ENCODE data around the gene ID3. TPM values are rescaled to one million over a fixed set of nuclear protein-coding genes. Genes with fewer than 3 reads are reported as not detected.

ID3 gene
- total RNA-seq, 1 donor from 2014 or later = 47.4 TPM

GRCh38 chr1:23561076-23561812 is 1.9 kb upstream of the ID3 start:
- DNase-seq (ENCODE audit: low read depth) = no peak
- no peak for FAIRE-seq
- Histone ChIP-seq H3K4me3 (ENCODE audit: low read depth, low read length) (no peak overlapping the region), H3K36me3 (ENCODE audit: control insufficient read depth, insufficient read depth, low read length) (peaks cover 2% of the 10 kb centered on the region), H3K27me3 (ENCODE audit: control insufficient read depth, insufficient read depth, low read length) (no peaks in the 10 kb centered on the region)
- TF ChIP-seq CTCF (IDR thresholded peaks at IDR 0.05; ENCODE audit: insufficient read depth, low read length, severe bottlenecking) = no peak

GRCh38 chr1:23559985-23560741 is 862 bp upstream of the ID3 start:
- H3K36me3 ChIP-seq (ENCODE audit: control insufficient read depth, insufficient read depth, low read length) = peaks cover 2% of the 10 kb centered on the region
- no peaks in the 10 kb centered on the region for H3K27me3 ChIP-seq (ENCODE audit: control insufficient read depth, insufficient read depth, low read length)
- H3K4me3 ChIP-seq (ENCODE audit: low read depth, low read length) = peak overlapping the region; percentile 62
- no peak for TF ChIP-seq CTCF (IDR thresholded peaks at IDR 0.05; ENCODE audit: insufficient read depth, low read length, severe bottlenecking)
- DNase-seq (ENCODE audit: low read depth) (no peak), FAIRE-seq (no peak)

- Histone ChIP-seq H3K36me3 (ENCODE audit: control insufficient read depth, insufficient read depth, low read length) (peaks cover 2% of the 10 kb centered on the region), H3K4me3 (ENCODE audit: low read depth, low read length) (peak overlapping the region; percentile 62), H3K27me3 (ENCODE audit: control insufficient read depth, insufficient read depth, low read length) (no peaks in the 10 kb centered on the region)
- no peak for DNase-seq (ENCODE audit: low read depth)
- FAIRE-seq = no peak
- no peak for TF ChIP-seq CTCF (IDR thresholded peaks at IDR 0.05; ENCODE audit: insufficient read depth, low read length, severe bottlenecking)
Observed at GRCh38 chr1:23558872-23559135, 497 bp downstream of the ID3 start.

- FAIRE-seq = no peak
- Histone ChIP-seq H3K4me3 (ENCODE audit: low read depth, low read length) (peak overlapping the region; percentile 62), H3K36me3 (ENCODE audit: control insufficient read depth, insufficient read depth, low read length) (peaks cover 2% of the 10 kb centered on the region), H3K27me3 (ENCODE audit: control insufficient read depth, insufficient read depth, low read length) (no peaks in the 10 kb centered on the region)
- peak; percentile 38 for DNase-seq (ENCODE audit: low read depth)
- no peak for TF ChIP-seq CTCF (IDR thresholded peaks at IDR 0.05; ENCODE audit: insufficient read depth, low read length, severe bottlenecking)
Observed at GRCh38 chr1:23558140-23558871, 995 bp downstream of the ID3 start.

- Histone ChIP-seq H3K36me3 (ENCODE audit: control insufficient read depth, insufficient read depth, low read length) (peaks cover 2% of the 10 kb centered on the region), H3K4me3 (ENCODE audit: low read depth, low read length) (peak overlapping the region; percentile 62), H3K27me3 (ENCODE audit: control insufficient read depth, insufficient read depth, low read length) (no peaks in the 10 kb centered on the region)
- FAIRE-seq (no peak), DNase-seq (ENCODE audit: low read depth) (peak; percentile 23)
- no peak for TF ChIP-seq CTCF (IDR thresholded peaks at IDR 0.05; ENCODE audit: insufficient read depth, low read length, severe bottlenecking)
Observed at GRCh38 chr1:23557471-23558124, 1.7 kb downstream of the ID3 start.
